Panc1 (cell line): ENCODE measurements around the gene LILRA5. TPM values are rescaled to one million over a fixed set of nuclear protein-coding genes. Genes with fewer than 3 reads are reported as not detected.

Source experiments
- ATAC-seq: fragments of 200-7000 bp; cut with Tn5 transposase; 2 replicates; pipeline ENCODE4 v1.9.1; 2020; ENCODE audit warnings: mild to moderate bottlenecking, moderate library complexity
- BruUV-seq: library from RNA; stranded (reverse); fragments of 400-500 nt; replicated peaks from 2 replicates; lab custom pipeline; 2021; lab: Mats Ljungman, UMichigan
- CTCF ChIA-PET: fragments of 300-600 bp; sonication (Branson Sonifier 250); formaldehyde crosslinking; loops from one replicate; lab custom pipeline; 2022; ENCODE audit warnings: antibody characterized with exemption; lab: Charles Lee
- POLR2A ChIA-PET: fragments of 300-600 bp; sonication (Branson Sonifier 250); formaldehyde crosslinking; loops from one replicate; lab custom pipeline; 2022; ENCODE audit warnings: antibody characterized with exemption; lab: Charles Lee
- DNase-seq: peaks from one replicate; pipeline ENCODE4 v3.0.0-alpha.2; 2010; ENCODE audit warnings: low read depth, low spot score
- H3K27ac ChIP-seq: 2 replicates; pipeline ENCODE4 v1.5.1; 2011; ENCODE audit warnings: mild to moderate bottlenecking, low read length, inconsistent platforms
- H3K27me3 ChIP-seq: fragments of 200-500 bp; sonication (Bioruptor generic); 2 replicates; pipeline ENCODE4 v1.6.0; 2014; ENCODE audit warnings: low read length, inconsistent platforms; ENCODE audit not compliant: control insufficient read depth, insufficient read depth
- H3K36me3 ChIP-seq: fragments of 200-500 bp; sonication (Bioruptor generic); 2 replicates; pipeline ENCODE4 v1.5.1; 2014; ENCODE audit warnings: inconsistent platforms, mild to moderate bottlenecking, low read length, moderate library complexity; ENCODE audit not compliant: control insufficient read depth, insufficient read depth
- H3K4me1 ChIP-seq: 2 replicates; pipeline ENCODE4 v1.5.1; 2011; ENCODE audit warnings: inconsistent platforms, mild to moderate bottlenecking, low read length, moderate library complexity; ENCODE audit not compliant: control insufficient read depth, insufficient read depth
- H3K4me3 ChIP-seq, 2 experiments: 2 replicates each; pipeline ENCODE4 v1.5.1; 2011 to 2012; ENCODE audit warnings: low read depth in 2 of 2, low read length in 2 of 2, mild to moderate bottlenecking in 2 of 2, inconsistent platforms in 1 of 2, moderate library complexity in 1 of 2
- H3K9me3 ChIP-seq: fragments of 200-500 bp; sonication (Bioruptor generic); 2 replicates; pipeline ENCODE4 v1.5.1; 2014; ENCODE audit warnings: low read depth, mild to moderate bottlenecking, inconsistent platforms, low read length, moderate library complexity; ENCODE audit not compliant: control insufficient read depth, insufficient read depth
- CTCF ChIP-seq: fragments of 450-650 bp; IDR thresholded peaks from 2 replicates; pipeline ENCODE4 v1.5.1; 2017; ENCODE audit warnings: mild to moderate bottlenecking
- POLR2AphosphoS5 ChIP-seq: IDR thresholded peaks from 2 replicates; pipeline ENCODE4 v1.6.1; 2012; ENCODE audit warnings: mild to moderate bottlenecking, low read depth, low read length, moderate library complexity
- REST ChIP-seq, 2 experiments: IDR thresholded peaks; 2 replicates each; pipeline ENCODE4 v1.6.1; 2011 to 2012; ENCODE audit warnings: low read depth in 2 of 2, control low read depth in 1 of 2, low read length in 1 of 2, mild to moderate bottlenecking in 1 of 2, moderate library complexity in 1 of 2; ENCODE audit not compliant: insufficient read depth in 1 of 2
- SIN3A ChIP-seq: IDR thresholded peaks from 2 replicates; pipeline ENCODE4 v1.6.1; 2012; ENCODE audit warnings: low read depth, mild to moderate bottlenecking, low read length, moderate library complexity, borderline replicate concordance; ENCODE audit not compliant: insufficient read depth
- TCF7L2 ChIP-seq: IDR thresholded peaks from 2 replicates; pipeline ENCODE4 v1.6.1; 2011; ENCODE audit warnings: mild to moderate bottlenecking, low read depth, low read length, inconsistent platforms
- in situ Hi-C: cut with HindIII; loops from 2 replicates; pipeline ENCODE4 v1.10.0; 2016; ENCODE audit warnings: low sequenced_read_pairs, low pct_unique_long_range_greater_than_20kb
- intact Hi-C: fragments of 100-400 bp; cut with micrococcal nuclease; formaldehyde crosslinking; loops from one replicate; pipeline ENCODE4 v1.10.0; 2022; ENCODE audit not compliant: unreplicated experiment
- total RNA-seq: library from RNA; stranded (reverse); gene quantifications from one replicate; pipeline ENCODE4 v1.2.1, GENCODE V29; 2021; ENCODE audit not compliant: unreplicated experiment

The LILRA5 gene
- total RNA-seq, 1 experiment from 2014 or later: not detected

GRCh38 chr19:54312011-54312410 lies 955 bp downstream of the LILRA5 start:
- no peak for ATAC-seq
- BruUV-seq: no TSS peak
- Histone ChIP-seq H3K9me3 (no peaks in the 10 kb centered on the region), H3K36me3 (no peaks in the 10 kb centered on the region), H3K27ac (no peak overlapping the region), H3K4me3 (no peak overlapping the region), H3K4me1 (no peaks in the 10 kb centered on the region), H3K27me3 (peaks cover 11% of the 10 kb centered on the region)
- in situ Hi-C loops: no loop called here
- intact Hi-C loops: no loop called here
- CTCF ChIA-PET: no interaction called here
- no peak for TF ChIP-seq POLR2AphosphoS5
- no peak for TF ChIP-seq SIN3A
- no peak for TF ChIP-seq REST (IDR thresholded peaks at IDR 0.05; ENCODE audit: insufficient read depth in 1 of 2, low read depth in 2 of 2, low read length in 1 of 2)
- TF ChIP-seq TCF7L2: no peak
- no peak for TF ChIP-seq CTCF
- DNase-seq: no peak
- POLR2A ChIA-PET: no interaction called here

GRCh38 chr19:54311486-54311885 lies 1.5 kb downstream of the LILRA5 start:
- no peaks in the 10 kb centered on the region for H3K4me1 ChIP-seq
- no peak for TF ChIP-seq SIN3A
- no peak for TF ChIP-seq REST (IDR thresholded peaks at IDR 0.05; ENCODE audit: insufficient read depth in 1 of 2, low read depth in 2 of 2, low read length in 1 of 2)
- no peak for TF ChIP-seq TCF7L2
- no peak for TF ChIP-seq CTCF
- no peak for TF ChIP-seq POLR2AphosphoS5
- no TSS peak for BruUV-seq
- no peak overlapping the region for H3K27ac ChIP-seq
- no peak overlapping the region for H3K4me3 ChIP-seq
- in situ Hi-C loops (no loop called here), intact Hi-C loops (no loop called here)
- H3K36me3 ChIP-seq: no peaks in the 10 kb centered on the region
- ChIA-PET POLR2A (no interaction called here), CTCF (no interaction called here)
- ATAC-seq (no peak), DNase-seq (no peak)
- peaks cover 11% of the 10 kb centered on the region for H3K27me3 ChIP-seq
- no peaks in the 10 kb centered on the region for H3K9me3 ChIP-seq
